Activated naive CD4-positive, alpha-beta T cell treated with anti-CD3 and anti-CD28 coated beads, Interleukin-2, amount 50 U/mL, for 16 hours (primary cell): ENCODE data around the gene CRLF2.
"Not testable (repeated sequence)": the region's sequence is repeated elsewhere in the genome, so short reads cannot be mapped to it uniquely, and the experiment has no call there.

Source experiments
- DNase-seq: peaks from one replicate; pipeline ENCODE4 v3.0.0-alpha.2; 2020

CRLF2 gene, protein sequence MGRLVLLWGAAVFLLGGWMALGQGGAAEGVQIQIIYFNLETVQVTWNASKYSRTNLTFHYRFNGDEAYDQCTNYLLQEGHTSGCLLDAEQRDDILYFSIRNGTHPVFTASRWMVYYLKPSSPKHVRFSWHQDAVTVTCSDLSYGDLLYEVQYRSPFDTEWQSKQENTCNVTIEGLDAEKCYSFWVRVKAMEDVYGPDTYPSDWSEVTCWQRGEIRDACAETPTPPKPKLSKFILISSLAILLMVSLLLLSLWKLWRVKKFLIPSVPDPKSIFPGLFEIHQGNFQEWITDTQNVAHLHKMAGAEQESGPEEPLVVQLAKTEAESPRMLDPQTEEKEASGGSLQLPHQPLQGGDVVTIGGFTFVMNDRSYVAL

DNA sequence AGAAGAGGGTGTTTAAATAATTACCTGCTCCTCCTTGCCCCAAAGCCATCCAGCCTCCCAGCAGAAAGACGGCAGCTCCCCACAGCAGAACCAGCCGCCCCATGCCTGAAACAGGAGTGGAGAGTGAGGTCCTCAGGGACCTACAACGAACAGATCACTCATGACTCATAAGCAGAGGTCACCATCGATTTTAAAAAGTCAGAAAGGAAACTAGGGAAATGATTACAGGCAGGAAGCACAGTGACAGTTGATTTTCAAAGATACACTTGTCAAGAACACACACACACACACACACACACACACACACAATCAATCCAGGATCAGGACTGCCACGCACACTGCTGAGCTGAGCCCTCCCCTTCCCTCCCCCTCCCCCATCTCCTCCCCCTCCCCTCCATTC, at the start of gene CRLF2:
Gene CRLF2, minus strand, starts transcription at position 118 of the 400 bp plus-strand sequence. Its CDS starts 15 bp downstream, at position 103.
- DNase-seq = no peak

DNA sequence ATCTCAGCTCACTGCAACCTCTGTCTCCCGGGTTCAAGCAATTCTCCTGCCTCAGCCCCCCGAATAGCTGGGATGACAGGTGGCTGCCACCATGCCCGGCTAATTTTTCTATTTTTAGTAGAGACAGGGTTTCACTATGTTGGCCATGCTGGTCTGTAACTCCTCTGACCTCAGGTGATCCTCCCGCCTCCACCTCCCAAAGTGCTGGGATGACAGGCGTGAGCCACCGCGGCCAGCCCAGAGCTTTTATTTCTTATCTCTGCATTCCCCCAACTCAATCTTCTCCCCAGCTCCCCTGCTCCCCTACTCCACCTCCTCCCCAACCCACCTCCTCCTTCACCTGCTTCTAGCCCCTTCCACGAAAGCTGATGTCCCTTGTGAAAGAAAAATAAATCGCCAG, 49.3 kb upstream of the CRLF2 start:
- DNase-seq = not testable (repeated sequence)

DNA sequence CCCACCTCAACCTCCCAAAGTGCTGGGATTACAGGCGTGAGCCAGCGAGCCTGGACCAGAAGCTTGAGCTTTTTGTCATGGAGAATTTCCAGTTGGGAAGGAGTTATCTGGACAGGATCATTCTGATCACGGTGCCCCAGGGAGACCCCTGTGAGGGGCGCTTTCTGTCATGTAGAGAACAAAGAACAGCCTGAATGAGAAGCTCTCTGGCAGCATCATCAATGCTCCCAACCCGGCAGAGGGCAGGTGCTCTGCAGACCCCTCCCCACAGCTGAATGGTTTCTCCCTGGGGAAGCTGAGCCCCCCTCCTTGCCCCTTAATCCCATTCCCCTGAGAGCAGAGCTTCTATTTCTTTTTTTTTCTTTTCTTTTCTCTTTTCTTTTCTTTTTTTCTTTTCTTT, 48.8 kb upstream of the CRLF2 start:
- no peak for DNase-seq

GRCh38 chrX:1252861-1253260, 40.4 kb upstream of the CRLF2 start:
- no peak for DNase-seq

GRCh38 chrX:1249101-1249887, 36.8 kb upstream of the CRLF2 start:
- peak; percentile 52 for DNase-seq

GRCh38 chrX:1248331-1249061, 36.0 kb upstream of the CRLF2 start:
- peak; percentile 45 for DNase-seq

DNA sequence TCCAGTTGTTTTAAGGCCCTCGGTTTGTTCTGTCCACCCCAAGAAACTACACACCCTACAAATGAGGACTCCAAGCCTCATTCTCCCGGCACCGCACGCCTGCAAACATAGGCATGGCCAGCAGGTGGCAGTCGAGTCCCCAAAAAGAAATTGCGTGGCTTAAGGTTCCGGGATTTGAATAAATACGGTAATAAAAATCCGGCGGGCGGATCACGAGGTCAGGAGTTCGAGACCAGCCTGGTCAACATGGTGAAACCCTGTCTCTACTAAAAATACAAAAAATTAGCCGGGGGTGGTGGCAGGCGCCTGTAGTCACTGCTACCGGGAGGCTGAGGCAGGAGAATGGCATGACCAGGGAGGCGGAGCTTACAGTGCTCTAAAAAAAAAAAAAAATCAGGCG, 34.4 kb upstream of the CRLF2 start:
- DNase-seq = peak; percentile 88

- DNase-seq = no peak
Observed at GRCh38 chrX:1244164-1245076, 32.0 kb upstream of the CRLF2 start.

- peak; percentile 46 for DNase-seq
Observed at GRCh38 chrX:1242891-1243402, 30.5 kb upstream of the CRLF2 start.

GRCh38 chrX:1240551-1240950, 28.1 kb upstream of the CRLF2 start:
- not testable (repeated sequence) for DNase-seq

GRCh38 chrX:1239681-1240142, 27.3 kb upstream of the CRLF2 start:
- no peak for DNase-seq

GRCh38 chrX:1231850-1232465, 19.5 kb upstream of the CRLF2 start:
- DNase-seq = no peak

DNA sequence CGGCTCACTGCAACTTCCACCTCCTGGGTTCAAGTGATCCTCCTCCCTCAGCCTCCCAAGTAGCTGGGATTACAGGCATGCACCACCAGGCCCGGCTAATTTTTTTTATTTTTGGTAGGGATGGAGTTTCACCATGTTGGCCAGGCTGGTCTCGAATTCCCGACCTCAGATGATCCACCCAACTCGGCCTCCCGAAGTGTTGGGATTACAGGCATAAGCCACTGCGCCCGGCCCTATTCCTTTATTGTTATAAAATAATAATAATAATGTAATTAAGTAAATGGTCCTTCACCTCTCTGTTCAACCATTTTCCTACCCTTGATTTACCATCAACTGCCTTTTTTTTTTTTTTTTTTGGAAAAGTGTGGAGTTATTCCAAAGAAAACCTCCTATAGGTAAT, 15.7 kb upstream of the CRLF2 start:
- not testable (repeated sequence) for DNase-seq

GRCh38 chrX:1226249-1226648, 13.8 kb upstream of the CRLF2 start:
- DNase-seq = no peak

DNA sequence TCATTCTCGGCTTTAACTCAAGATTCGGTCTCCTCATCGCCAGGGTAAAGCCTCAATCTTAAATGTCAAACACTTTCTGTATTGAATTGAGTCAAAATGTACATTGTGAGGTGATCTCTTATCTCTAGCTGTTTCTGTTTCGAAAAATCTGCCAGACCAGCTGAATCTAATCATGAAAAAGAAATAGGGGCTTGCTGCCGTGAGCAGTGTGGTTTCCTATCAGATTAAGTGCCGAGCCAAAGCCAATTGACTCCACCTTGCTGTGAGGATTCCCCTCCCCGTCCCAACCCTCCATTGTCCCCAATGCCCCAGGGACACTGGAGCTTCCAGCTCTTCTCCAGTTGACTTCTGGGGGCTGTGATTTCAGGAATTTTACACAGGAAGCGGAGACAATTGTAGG, 12.5 kb upstream of the CRLF2 start:
- no peak for DNase-seq

DNA sequence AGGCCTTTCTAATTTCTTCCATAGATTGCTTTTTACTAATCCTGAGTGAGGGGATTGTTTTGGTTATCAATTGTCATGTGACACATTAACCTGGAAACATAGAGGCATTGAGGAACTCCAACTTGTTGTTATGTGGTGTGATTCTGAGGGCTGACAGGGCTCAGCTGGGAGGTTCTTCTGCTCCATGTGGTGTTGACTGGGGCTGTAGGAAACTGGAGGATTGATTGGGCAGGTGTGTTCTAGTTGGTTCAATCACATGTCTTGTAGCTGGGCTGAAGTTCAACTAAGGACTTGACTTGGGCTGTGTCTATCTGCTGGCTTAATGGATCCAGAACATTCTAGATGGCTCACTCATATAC, 10.8 kb upstream of the CRLF2 start:
- no peak for DNase-seq

GRCh38 chrX:1222531-1223241, 10.2 kb upstream of the CRLF2 start:
- DNase-seq = no peak

DNA sequence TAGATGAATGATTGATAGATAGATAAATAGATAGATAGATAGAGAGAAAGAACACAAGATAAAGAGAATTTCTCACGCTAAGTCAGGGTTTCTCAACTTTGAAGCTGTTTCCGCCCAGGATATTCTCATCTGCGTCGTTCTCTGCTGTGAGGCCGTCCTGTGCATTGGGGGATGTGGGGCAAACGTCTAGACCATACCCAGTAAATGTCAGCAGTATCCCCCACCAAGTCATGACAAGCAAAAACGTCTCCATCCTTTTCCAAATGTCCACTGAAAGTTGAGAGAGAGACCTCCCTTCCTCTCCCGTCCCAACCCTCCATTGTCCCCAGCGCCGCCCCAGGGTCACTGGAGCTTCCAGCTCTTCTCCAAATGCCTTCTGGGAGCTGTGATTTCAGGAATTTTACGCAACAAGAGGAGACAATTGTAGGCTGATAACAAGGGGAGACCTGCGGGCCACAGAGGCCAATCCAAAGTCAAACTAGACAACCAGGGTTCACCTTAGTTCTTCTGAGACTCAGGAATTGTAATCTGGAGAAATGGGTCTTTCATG, 8.9 kb upstream of the CRLF2 start:
- DNase-seq = no peak

DNA sequence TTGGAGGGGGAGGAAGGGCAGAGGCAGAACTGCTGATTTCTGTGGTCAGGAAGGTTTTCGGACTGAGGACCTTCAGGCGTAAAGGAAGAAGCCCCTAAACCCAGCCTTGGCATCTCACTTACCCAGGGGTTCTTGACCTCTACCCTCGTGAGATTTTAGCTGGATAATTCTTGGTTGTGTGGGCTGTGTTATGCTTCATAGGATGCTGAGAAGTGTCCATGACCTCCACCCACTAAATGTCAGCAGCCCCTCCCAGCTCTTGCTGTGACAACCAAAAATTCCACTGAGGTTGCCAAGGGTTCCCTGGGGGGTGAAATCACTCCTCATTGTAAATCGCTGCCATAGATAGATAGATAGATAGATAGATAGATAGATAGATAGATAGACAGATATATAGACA, 5.8 kb upstream of the CRLF2 start:
- DNase-seq = no peak

DNA sequence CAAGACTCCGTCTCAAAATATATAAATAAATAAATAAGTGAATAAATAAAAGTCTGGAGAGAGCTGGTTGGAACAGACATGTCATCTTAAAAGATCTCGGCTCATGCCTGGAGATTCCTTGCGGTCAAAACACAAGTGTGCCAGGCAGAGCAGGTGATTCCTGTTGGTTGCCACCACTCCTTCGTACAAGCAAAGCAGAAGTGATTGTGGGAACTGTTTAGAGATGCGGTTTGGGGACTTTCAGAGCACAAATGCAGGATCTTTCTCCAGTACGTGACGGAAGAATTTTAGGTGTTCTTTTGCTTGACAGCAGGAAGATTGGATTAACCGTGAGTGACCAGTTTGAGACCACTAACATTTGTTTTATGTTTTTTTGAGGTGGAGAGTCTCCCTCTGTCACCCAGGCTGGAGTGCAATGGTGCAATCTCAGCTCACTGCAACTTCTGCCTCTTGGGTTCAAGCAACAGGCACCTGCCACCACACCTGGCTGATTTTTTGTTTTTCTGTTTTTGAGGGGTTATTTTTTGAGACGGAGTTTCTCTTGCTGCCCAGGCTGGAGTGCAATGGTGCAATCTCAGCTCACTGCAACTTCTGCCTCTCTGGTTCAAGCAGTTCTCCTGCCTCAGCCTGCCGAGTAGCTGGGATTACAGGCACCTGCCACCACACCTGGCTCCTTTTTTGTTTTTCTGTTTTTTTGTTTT, 2.8 kb upstream of the CRLF2 start:
- DNase-seq = no peak
